ENCODE measurements around the gene KIF6. TPM values are rescaled to one million over a fixed set of nuclear protein-coding genes. Genes with fewer than 3 reads are reported as not detected.

KIF6 gene, protein sequence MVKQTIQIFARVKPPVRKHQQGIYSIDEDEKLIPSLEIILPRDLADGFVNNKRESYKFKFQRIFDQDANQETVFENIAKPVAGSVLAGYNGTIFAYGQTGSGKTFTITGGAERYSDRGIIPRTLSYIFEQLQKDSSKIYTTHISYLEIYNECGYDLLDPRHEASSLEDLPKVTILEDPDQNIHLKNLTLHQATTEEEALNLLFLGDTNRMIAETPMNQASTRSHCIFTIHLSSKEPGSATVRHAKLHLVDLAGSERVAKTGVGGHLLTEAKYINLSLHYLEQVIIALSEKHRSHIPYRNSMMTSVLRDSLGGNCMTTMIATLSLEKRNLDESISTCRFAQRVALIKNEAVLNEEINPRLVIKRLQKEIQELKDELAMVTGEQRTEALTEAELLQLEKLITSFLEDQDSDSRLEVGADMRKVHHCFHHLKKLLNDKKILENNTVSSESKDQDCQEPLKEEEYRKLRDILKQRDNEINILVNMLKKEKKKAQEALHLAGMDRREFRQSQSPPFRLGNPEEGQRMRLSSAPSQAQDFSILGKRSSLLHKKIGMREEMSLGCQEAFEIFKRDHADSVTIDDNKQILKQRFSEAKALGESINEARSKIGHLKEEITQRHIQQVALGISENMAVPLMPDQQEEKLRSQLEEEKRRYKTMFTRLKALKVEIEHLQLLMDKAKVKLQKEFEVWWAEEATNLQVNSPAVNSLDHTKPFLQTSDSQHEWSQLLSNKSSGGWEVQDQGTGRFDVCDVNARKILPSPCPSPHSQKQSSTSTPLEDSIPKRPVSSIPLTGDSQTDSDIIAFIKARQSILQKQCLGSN
- polyA plus RNA-seq (ENCODE audit: insufficient read length in 4 of 4) = 1 to 10 TPM in 3 of 4 donors, under 1 TPM in 1; 0.72 to 5.5 (median 4.1) TPM

GRCh38 chr6:39724787-39725631 lies at the start of gene KIF6:
Gene KIF6 (minus strand): TSS chr6:39725408. CDS start chr6:39725310, 98 bp downstream.
- peak; percentile 82 to 87 (median 84) for DNase-seq (ENCODE audit: low read depth in 4 of 4, low spot score in 3 of 4)

- no peak for DNase-seq (ENCODE audit: low read depth in 4 of 4, low spot score in 3 of 4)
Measured at GRCh38 chr6:39773782-39774181, 48.6 kb upstream of the KIF6 start.

- DNase-seq (ENCODE audit: low read depth in 4 of 4, low spot score in 3 of 4) = no peak
Measured at GRCh38 chr6:39772559-39773273, 47.5 kb upstream of the KIF6 start.

DNA sequence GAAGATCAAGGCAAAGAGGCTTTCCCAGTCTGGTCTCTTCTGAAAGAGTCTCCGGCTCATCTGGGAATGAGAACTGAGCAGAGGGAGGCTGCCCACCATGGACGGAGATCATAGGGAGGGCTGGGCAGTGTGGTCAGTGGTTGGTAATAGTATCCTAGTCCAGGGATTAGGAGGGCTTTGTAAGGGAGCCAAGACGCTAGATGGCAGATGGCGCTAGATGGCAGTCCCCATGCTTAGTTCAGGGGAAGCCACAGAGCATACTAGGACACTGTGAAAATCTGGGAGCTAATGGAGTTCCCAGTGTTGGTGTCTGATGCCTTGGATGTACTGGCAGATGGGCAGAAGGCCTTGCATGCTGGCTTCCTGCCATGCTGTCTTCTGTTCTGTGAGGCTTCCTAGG lies 45.2 kb upstream of the KIF6 start:
- DNase-seq (ENCODE audit: low read depth in 4 of 4, low spot score in 3 of 4) = no peak

- DNase-seq (ENCODE audit: low read depth in 4 of 4, low spot score in 3 of 4) = no peak
Measured at GRCh38 chr6:39769012-39769411, 43.8 kb upstream of the KIF6 start.

- no peak for DNase-seq (ENCODE audit: low read depth in 4 of 4, low spot score in 3 of 4)
Measured at GRCh38 chr6:39765508-39766065, 40.4 kb upstream of the KIF6 start.

DNA sequence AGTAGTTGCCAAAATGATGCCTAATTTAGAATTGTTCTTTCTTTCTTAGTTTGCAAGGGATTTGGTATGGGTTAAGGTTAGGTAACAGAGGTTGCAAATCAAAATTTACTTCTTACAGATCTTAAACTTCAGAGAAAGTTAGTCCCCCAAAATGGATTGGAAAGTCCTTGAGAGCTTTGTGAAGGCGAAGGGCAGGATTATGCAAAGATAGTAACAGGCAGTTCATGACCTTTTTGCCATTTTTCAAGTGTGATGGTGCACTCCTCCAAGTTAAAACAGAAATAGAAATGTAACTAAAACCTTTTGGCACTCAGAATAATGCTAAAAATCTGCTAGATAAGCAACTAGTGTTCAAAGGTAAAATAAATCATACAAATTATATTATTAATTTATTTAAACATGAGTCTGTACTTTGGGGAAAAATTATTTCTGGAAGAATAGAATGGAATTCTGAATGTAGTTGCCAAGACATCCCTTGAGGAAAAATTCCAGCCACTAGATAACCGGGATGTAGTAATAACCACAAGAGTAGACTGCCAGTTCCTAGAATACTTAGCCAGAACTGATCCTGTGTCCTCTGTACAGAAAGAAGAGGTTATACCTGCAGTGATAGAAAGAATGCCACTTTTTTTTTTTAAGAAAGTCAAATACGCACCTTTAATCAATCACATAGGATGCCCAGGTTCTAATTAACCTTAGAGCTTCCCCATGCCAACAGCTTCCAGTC lies 35.2 kb upstream of the KIF6 start:
- no peak for DNase-seq (ENCODE audit: low read depth in 4 of 4, low spot score in 3 of 4)

- no peak for DNase-seq (ENCODE audit: low read depth in 4 of 4, low spot score in 3 of 4)
Measured at GRCh38 chr6:39758905-39759605, 33.8 kb upstream of the KIF6 start.

DNA sequence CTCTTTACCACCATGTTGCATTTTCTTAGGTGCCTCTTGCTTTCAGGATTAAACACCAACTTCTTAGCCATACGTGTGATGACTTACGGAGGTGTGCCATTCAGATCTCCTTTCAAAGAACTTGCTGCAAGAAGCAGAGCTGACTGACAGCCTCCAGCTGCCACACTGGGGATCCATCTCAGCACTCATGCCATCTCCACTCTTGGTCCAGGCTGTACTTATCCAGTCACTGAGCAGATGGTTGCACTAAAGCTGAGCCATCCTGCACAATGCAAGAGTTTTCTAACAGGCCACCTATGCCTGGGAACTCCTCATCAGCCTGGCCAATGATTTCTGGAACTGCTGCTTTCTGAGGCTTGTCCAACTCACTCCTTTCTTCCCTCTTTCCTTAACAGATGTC lies 31.4 kb upstream of the KIF6 start:
- DNase-seq (ENCODE audit: low read depth in 4 of 4, low spot score in 3 of 4) = no peak

- no peak for DNase-seq (ENCODE audit: low read depth in 4 of 4, low spot score in 3 of 4)
Measured at GRCh38 chr6:39755231-39755630, 30.0 kb upstream of the KIF6 start.

GRCh38 chr6:39754514-39755115 lies 29.4 kb upstream of the KIF6 start:
- DNase-seq (ENCODE audit: low read depth in 4 of 4, low spot score in 3 of 4) = no peak

- no peak for DNase-seq (ENCODE audit: low read depth in 4 of 4, low spot score in 3 of 4)
Measured at GRCh38 chr6:39753725-39754045, 28.5 kb upstream of the KIF6 start.

- no peak for DNase-seq (ENCODE audit: low read depth in 4 of 4, low spot score in 3 of 4)
Measured at GRCh38 chr6:39752835-39753724, 27.9 kb upstream of the KIF6 start.

DNA sequence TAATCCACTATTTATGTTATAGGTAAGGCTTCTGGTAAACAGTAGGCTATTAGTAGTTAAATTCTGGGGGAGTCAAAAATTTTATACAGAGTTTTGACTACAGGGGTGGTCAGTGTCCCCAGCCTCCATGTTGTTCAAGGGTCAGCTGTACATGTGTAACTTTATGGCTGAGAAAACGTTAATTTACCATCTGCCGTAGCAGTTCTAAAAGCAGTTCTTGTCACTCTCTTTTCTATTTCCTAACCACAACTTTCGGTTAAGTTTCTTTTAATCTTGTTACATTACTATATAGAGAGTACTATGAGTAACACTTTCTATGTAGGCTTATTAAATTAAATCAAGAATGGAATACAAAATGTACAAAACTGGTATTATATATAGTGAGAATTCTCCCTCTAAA lies 21.6 kb upstream of the KIF6 start:
- DNase-seq (ENCODE audit: low read depth in 4 of 4, low spot score in 3 of 4) = no peak

DNA sequence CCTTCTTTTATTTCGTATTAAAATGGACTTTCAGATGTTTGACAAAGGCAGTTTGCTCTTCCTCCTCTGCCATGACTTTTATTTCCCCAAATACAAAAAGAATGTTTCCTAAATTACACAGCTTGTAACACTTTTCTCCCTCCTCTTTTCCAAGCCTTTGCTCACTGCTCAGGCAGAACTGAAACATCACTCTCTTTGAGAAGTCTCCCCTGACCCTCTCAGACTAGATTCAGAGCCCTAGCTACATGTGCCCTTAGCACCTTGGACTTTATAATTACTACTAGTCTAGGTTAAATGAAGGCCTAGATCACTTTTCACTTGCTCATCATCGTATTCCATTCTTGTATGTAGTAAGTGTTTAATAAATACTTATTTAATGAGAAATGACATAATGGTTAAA lies 8.5 kb upstream of the KIF6 start:
- DNase-seq (ENCODE audit: low read depth in 4 of 4, low spot score in 3 of 4) = no peak

DNA sequence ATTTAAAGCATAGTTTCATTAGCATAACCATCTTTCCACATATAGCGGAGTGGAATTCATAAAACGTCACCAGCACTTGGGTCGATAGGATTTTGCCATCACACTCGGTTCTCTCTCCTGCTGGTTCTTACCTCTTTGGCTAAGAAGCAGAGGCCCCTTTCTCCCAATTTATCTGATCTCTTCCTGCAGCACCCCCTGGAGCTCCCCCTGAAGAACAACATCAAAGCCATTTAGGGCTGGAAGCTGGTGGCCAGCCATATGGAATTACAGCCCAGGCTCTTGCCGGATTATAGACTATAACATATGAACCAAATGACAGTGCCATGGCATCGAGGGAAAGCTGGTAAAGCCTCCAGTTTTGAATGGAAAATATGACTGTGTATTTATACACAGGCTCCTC lies 6.4 kb upstream of the KIF6 start:
- DNase-seq (ENCODE audit: low read depth in 4 of 4, low spot score in 3 of 4) = no peak

- no peak for DNase-seq (ENCODE audit: low read depth in 4 of 4, low spot score in 3 of 4)
Measured at GRCh38 chr6:39729945-39730344, 4.7 kb upstream of the KIF6 start.

All from left renal pelvis (tissue), 4 donors.